IPS-NIHi7 (cell line): ENCODE measurements around the gene NCOA4.
"Not testable (repeated sequence)": the region's sequence is repeated elsewhere in the genome, so short reads cannot be mapped to it uniquely, and the experiment has no call there.

Source experiments
- DNase-seq: peaks from one replicate; pipeline ENCODE4 v3.0.0; 2012; ENCODE audit warnings: mixed read lengths; ENCODE audit errors: extremely low spot score

NCOA4 gene

DNA sequence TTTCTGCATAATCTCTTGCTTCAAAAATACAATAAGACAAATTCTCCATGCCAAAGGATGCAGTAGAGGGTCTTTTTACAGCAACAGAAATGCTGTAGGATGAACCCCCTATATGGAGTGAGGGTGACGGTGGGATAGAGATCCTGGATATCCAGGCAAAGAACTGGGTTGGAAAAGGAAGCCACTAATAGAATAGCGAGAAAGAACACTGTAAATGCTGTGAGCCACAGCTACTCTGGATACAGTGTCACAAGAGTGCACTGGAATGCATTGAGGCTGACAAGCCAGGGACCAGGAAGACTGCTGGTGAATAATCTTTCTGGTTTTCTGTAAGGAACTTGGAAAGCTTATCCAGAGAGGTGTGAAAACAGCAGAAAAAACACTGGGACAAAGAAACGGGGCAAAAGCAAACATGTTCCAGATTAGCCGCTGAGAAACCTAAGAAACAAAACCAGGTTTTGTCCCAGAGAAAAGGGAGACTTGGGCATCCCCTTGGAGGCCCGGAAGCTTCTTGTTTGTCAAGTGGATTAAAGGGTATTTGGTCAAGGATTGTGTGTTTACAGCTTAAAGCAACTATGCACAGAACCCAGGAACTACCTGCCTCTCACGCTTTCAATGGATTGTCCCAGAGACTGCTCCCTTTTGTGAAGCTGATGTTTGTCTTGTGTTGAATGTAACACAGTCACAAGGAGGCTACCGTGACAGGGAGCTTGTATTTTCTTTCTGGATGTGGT, 21.8 kb upstream of the NCOA4 start:
- DNase-seq, result no peak

DNA sequence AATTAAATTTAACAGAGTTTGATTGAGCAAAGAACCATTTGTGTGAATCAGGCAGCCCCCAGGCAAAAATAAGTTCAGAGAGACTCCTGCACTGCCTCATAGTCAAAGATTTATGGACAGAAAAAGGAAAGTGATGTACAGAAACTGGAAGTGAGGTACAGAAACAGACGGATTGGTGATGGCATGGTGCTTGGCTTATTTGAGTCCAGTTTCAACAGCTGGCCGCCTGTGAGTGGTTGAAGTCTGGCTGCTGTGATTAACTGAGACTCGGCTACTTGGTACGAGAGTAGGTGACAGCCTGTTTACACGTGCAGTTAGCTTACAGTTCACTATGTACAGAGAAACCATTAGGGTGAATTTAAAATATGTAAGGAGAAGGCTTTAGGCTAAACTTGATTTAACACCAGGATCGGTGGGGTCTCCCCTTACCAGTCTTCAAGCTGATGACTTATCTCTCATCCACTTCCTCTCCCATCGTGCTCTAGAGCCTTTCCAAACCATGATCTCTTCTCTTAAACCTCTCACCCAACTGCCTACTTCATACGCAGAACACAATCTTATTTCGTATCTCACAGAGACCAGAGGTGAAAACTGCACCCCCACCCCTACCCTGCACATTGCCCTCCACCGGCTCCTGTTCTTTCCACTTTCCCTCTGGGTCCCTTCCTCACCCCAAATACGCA, 20.7 kb upstream of the NCOA4 start:
- DNase-seq, result no peak

DNA sequence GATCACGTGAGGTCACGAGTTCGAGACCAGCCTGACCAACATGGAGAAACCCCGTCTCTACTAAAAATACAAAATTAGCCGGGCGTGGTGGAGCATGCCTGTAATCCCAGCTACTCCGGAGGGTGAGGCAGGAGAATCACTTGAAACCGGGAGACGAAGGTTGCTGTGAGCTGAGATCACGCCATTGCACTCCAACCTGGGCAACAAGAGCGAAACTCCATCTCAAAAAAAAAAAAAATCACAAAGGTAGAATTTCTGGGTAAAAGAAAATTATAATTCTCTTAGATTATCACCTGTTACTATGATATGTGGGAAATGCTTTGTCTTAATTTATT, 19.0 kb upstream of the NCOA4 start:
- not testable (repeated sequence) for DNase-seq

DNA sequence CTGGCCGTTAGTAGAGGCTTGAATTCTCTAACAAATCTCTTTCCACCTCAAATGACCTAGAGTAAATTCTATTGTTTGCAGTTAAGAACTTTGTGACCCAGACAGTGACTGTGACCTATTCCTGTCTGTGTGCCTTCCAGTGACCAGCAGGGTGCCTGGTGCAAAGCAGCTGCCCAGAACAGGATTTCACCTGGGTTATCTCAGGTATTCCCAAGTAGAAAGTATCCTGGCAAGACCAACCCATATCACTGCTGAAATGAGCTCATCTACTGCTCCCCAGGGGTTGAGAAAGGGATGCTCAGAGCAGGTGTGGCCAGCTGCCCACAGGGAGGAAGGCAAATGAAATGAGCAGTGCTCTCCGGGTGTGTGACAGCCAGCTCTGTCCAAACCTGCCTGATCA, 17.7 kb upstream of the NCOA4 start:
- DNase-seq, result no peak

DNA sequence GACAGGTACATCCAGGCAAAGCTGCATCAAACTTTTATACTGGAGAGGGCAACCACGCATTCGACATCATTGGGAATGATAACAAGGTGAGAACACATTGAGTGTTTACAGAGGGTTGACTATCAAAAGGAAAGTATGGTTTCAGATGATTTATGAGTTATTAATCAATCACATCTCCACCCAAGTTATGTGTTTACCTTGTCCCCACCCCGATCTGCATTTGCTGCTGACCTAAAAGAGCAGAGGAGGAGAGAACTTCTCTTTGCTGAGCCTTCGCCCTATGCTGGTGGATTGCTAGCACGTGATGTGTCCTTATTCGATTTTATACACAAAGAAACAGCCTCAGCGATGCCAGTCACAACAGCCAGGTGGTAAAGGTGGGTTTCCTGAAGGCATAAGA, 15.8 kb upstream of the NCOA4 start, which contains the start of gene MSMB:
TSS of gene MSMB (minus strand) at position 9 of the 400 bp plus-strand sequence. CDS start 32 bp downstream, outside the sequence.
- no peak for DNase-seq

DNA sequence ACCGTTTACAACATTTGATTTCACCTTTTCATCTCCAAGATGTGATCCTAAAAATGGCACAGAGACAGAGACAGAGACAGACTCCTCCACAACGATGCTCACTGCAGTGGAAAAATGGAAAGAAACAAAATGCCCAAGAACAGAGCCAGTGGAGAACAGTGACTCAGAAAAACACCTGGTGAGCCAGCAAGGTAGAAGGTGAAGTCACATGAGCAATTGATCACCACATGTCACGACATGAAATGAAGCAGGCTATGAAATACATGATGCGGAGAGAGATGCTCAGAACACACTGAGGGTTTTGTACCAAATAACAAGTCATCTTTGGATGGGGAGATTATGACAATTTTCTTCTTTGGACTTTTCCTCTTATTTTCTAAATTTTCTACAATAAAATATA, 12.1 kb upstream of the NCOA4 start:
- DNase-seq, result no peak

DNA sequence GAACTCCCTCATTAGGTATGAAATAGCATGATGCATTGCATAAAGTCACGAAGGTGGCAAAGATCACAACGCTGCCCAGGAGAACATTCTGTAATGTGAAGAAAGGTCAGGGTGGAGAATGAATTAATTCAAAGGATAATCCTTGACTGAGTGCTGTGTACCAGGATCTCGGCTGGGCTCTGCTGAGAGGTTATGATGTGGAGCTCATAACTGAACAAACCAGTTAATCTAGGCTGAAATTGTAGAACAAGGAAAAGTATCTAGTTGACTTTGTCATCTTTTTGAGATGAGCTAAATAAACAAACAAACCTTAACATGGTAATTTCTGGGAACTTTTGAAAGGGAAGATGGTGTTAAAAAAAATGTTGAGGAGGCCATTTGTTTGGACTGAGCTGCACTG, 9.6 kb upstream of the NCOA4 start:
- DNase-seq, result no peak

DNA sequence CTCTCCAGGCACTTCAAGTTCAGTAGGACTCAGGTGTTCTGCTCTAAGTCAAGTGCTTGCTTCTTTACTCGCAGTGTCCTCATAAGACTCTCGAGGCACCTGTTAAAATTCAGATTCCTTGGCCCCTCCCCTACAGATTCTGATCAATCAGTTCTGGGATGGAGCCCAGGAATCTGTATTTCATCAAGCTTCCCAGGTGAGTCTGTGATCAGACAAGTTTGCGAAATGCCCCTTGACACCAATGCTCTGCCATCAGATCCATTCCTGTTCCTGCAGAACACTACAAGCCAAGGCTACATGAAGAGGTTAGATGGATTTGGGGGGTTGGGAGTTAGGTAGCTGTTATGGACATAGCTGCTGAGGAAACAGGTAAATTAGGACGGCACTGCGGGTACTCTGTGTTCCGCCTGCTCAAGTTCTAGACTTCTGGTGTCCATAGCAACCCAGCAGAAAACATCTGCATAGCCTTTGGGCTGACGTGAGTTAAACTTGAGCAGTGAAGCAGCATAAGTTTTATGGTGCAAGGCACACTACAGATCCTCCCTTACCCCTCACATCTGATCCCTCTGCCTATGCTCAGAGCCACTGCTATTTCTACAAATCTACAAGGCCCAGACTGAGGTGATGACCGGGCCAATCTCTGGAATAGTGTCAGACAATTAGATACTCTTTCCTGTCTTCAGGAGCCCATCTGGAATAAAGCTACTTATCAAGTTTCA, 6.8 kb upstream of the NCOA4 start:
- DNase-seq, result no peak

DNA sequence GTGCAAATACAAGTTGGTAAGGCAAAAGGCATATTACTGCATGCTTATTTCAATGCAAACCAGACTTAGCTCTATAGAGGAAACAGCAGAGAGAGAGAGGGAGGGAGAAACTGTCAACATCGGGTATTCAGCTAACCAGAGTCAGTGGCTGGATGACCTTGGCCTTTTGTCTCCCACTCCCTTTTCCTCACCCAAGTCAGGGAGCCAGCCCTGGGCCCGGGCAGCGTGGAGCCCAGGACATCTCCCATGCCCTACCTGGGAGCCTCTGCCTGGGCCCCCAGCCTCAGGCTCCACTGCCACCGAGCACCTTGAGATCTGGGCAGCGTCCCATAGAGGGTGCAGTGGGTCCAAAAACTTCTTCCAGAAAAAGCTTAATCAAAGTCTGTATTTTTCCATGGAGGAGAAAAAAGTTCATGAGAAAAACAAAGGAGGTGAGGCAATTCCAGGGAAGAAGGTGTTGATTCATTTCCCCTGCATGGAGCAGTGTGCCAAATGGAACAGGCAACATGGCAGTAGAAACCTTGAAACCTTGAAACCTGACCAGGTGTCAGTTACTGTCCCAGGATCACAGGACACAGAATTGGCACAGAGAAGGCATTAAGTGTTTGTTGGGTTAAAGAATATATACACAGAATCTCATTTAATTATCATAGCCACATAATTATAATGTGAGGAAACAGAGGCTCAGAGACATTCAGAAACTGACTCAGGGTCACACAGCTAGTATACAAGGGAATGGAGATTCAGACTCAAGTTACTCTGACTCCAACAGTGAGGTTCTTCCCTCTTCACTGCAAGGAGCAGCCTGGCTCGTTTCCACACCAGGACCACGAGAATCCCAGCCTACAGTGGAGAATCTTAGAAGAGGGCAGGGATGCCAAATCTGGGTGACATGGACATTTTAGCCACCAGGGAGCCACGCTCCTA, 5.8 kb upstream of the NCOA4 start:
- DNase-seq, result no peak

DNA sequence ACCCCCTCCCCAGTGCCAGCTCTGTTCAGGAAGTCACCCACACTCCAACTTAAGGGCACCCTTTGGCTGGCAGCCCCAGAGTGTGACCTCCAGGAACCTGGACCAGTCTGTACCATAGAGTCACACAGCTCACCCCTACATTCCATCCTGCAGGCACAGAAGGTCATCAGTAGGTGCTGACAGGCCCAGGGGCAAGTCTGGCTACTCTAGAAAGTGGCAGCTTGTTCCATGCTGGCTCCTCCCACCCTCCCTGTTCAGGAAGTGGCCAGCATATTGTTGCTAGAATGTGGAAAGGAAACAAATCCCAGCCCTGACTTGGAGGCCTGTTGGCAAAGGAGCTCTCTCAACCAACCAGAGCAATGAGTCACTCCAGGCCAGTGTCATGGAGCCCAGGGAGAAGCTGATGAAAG, 3.2 kb upstream of the NCOA4 start:
- DNase-seq, result no peak

DNA sequence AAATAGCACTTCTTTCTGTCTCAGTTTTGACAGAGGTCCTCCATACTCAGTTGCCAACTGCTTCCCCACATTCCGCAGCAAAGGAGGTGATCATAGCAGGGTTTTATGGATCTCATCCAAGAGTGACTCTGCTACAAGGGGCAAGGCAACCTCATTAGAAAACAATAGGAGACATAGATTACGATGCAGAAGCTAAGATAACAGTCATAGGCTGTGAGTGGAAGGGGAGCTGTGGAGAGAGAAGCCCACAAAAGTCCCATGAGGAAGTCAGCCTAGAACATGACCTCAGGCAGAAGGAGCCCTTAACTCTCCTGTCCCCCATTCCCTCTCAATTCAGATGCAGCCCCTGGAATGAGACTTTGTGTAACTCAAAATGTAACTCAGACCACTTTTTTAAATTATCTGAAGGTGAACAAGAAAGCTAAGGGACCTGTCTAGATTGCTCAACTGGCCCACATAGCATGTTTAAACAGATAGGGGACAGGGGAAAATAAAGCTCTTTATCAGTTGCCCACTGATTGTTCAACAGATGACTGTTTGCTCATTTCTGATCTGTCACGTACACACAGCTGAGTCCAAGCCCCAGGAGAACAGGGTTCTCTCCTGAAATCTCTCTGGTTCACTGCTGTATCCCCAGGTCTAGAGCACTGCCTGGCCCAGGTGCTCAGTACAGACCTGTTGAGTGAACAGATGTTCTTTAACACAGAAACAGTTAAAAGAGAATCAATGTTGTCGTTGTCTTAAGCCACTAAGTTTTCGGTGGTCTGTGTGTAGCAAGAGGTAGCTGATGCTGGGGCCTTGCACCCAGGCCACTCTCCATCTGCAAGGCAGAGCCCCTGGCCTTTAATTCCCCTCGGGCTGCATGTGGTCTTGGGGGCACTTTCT, 1.5 kb upstream of the NCOA4 start:
- DNase-seq, result no peak

DNA sequence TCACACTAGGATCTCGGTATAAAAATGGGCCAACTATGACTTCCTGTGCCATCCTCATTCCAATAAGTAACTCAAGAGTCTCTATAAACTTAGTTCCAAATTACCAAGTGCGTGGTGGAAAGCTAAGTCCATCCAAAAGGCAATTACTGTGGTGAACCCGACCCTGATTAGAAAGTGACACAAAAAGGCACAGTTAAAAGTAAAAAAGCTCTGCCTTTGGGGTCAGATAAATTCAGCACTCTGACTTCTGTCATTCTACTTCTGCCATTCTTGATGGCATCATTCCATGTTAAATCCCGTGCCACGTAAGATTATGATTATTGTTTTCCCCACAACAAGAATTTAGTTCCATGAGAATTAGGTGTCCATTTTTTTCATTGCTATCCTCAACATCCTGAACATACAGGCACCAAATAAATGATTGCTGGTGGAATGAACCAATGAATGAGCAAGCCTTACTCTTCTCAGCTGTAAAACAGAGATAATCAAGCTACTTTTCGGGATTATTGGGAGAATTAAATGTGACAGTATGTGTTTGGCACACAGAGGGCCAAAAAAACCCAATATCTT, 877 bp downstream of the NCOA4 start:
- DNase-seq, result no peak

DNA sequence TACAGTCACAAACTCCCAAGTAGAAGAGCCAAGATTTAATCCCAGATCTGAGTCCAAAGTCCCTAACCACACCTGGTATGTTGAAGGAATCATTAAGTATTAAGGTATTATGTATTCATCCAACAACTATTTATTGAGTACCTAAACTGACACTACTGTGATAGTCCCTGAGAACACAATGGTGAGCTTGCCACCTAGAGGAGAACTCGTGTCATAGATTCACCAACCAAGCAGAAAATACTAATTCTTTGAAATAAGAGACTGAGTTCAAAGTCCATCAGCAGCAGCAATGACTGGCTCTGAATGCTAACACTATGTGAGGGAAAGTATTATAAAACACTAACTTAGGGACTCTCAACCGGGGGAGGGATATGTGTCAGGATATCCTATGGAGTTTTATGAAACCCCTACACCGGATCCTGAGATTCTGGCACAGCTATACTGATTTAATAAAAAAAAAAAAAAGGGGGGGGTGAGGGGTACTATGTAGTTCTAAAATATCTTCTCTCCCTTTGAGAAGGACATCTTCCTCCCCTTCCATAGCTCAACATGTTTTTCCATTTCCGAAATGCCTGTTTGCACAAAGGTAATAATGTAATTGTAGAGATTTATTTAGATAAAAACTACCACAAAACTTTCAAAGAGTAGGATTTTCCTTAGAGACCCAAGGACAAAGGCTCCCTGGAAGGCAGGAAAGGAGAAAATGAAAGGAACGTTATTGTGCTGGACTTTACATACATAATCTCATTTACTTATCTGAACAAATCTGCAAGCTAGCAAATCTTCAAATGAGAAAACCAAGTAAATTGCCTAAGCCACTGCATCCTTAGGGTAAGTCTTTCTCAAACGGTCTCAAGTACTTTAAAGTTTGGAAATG, 1.6 kb downstream of the NCOA4 start:
- peak; percentile 34 for DNase-seq

DNA sequence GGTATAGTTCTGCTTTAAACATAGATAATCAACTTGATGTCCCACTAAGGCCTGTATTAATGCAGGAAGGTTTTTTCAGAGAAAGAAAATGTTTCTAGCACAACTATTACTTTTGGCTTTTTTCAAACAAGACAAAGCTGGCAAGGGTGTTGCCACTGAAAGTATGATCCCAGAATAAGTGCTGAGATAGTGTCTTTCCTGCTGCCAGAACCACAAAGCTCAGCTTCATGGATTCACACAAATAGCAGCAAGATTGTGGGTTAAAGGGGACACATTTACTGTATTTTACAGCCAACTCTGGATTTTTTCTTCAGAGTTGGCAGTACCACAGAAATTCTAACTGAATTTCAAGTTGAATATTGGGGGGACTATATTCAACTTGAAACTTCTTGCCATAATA, 4.3 kb downstream of the NCOA4 start:
- no peak for DNase-seq

DNA sequence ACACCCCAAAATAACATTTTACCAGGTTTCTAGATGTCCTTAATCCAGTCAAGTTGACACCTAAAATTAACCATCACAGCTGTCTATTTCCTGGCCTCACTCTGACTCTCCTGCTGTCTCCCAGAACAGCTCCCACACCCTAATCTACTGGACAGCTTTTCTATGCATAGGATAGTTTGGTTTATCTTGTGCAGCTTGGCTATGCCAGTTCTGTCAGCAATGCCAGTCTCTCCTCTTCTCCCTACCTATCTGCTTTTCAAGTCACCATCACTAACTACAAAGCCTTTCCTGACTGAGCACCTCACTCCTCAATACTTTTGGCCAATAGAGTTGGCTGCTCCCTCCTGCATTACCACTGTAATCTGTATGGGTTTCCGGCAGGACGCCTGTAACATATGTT, 5.0 kb downstream of the NCOA4 start:
- no peak for DNase-seq

DNA sequence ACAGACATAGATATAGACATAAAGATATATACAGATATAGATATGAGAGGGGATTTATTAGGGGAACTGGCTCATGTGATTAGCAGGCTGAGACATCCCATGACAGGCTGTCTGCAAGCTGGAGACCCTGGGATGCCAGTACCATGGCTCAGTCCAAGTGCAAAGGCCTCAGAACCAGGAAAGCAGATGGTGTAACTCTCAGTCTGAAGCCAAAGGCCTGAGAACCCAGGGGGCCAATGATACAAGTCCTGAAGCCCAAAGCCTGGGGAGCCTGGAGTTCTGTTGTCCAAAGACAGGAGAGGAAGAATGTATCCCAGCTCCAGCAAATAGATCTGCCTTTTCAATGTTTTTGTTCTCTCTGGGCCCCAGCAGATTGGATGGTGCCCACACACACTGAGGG, 5.5 kb downstream of the NCOA4 start:
- no peak for DNase-seq

DNA sequence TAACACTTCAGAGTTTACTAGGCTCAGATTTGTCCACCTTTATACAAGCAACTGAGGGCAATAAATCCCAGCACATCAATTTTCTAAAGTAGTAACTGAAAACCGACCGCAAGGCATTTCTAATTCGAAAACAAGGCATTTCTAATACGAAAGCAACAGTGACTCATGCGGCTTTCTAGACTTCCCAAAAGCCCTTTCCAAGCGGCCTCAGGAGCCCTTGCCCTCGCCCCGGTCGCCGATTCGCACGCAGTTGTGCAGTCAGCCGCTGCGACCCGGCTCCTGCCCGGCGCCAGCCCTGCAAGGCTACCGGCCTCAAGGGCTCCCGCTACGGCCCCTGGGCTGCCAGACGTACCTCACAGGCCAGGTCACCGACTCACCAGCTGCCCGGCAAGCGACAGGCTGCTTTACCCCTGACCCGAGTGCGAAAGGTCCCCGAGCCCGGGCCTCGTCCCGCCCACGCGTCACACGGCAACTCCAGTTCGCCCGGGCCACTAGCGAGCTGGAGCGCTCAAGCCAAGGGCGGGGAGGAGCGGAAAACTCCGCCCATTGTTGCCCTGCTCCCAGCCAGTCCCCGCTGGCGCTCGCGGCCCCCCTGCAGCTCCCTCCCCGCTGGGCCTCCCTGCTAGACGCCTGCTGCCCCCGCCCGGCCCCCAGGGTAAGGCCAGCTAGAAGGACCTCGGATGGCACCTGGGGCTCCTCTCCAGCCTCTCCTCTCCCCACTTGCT, 7.3 kb downstream of the NCOA4 start:
- peak; percentile 89 for DNase-seq

DNA sequence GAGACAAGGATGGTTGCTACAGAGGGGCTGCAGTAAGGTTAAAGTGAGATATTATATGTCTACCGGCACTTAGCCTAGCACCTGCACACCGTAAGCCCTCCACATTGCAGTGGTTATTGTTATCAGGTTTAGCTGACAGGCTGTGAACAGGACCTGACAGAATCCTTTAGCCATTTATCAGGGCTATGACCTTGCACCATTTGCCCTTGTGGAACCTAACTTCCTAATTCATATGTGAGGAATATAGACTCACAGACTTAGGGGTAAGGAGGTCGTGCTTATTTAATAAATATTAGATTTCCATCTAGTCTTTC, 10.1 kb downstream of the NCOA4 start:
- no peak for DNase-seq
